IPS-18c (cell line): Measurements from ENCODE around the gene ATG2A.
A peak's percentile ranks its signal among the peaks of the same experiment; 100 is the strongest.
"Not testable (repeated sequence)": the region's sequence is repeated elsewhere in the genome, so short reads cannot be mapped to it uniquely, and the experiment has no call there.

ENCODE experiments used
- H3K4me3 ChIP-seq: 2 replicates; pipeline ENCODE4 v1.7.0; 2013; ENCODE audit warnings: low read depth, mild to moderate bottlenecking, low read length, moderate library complexity; ENCODE audit not compliant: insufficient read depth
- H3K9me3 ChIP-seq: one replicate; pipeline ENCODE4 v1.6.1; 2013; ENCODE audit warnings: mild to moderate bottlenecking, low read length, moderate library complexity; ENCODE audit not compliant: control insufficient read depth, insufficient read depth

ATG2A gene

DNA sequence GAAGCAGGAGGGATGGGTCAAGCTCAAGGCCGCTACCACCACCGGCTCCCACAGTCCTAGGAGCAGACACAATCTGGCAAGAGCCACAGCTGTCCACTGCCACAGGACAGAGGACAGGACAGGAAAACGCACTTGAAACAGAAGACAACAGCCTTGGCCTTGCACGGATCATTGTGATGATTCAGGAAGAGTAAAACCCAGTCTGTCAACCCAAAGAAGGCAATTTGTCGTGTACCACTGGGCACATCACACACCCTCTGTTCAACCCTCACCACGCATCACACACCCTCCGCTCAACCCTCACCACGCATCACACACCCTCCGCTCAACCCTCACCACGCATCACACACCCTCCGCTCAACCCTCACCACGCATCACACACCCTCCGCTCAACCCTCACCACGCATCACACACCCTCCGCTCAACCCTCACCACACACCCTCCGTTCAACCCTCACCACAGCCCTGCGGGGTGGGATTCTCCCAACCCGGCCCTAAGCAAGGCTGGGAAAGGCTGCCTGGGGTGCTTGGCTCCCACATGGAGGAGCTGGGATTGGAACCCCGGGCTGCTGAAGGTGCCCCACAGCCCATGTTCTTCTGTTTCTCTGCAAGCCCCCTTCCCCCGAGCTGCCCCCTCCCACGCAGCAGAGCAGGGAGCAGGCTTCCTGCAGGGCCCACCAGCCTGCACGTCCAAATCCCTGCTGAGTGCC lies 61.3 kb downstream of the ATG2A start:
- Histone ChIP-seq H3K9me3 (no peaks in the 10 kb centered on the region), H3K4me3 (no peak overlapping the region)

DNA sequence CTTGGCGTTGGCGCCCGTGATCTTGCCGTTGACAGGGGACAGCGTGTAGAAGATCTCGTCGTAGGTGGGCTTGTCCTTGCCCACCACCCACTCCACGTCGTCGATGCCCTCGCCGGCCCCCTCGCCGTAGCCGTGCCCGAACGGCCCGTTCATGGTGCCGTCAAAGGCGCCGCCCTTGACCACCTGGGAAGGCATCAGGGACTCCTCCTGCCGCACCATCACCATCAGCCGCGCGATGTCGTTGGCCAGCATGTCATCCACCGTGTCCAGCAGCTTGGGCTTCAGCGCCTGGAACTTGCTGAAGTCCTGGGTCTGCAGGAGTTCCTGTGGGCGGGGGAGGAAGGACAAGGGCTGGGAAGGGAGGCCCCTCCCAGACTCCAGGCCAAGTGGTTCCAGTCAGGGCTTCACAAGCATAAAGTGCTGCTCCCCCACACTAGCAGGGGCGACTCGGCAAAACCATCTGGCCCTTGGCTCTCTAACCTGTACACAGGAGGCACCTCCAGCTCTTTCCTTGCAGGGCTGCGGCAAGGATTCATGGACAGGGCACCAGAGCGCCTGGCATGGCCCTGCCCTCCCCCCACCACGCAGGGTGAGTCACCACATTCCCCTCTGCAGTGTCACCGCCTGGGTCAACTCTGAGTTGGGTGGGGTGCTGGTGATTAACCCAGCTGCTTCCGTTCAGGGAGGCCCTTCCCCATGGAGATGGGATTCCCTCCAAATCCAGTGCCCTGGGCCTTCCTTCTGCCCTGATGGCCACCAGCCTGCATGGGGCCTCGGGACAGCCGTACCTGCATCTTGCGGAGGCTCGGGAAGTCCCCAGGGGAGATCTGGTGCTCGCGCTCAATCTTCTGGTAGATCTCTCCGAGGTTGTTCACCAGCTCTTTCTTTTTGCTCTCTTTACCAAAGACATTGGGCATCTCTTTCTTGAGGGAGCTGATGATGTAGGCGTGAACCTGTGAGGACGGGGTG lies 62.2 kb downstream of the ATG2A start:
- Histone ChIP-seq H3K4me3 (no peak overlapping the region), H3K9me3 (no peaks in the 10 kb centered on the region)

DNA sequence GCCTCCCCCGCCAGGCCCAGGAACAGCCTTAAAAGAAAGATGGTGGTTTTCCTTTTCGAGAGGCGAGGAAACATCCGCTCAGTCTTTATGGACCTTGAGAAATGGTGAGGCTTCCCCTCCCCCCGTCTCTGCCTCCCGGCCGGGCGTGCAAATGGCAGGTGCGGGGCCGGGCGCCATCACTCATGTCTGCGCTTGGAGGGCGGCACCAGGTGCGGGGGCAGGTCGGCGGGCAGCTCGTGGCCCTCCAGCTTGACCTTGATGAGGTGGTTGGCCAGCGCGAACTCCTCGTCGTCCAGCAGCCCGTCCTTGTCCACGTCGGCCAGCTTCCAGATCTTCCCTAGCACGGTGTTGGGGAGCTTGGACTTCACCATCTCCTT lies 62.9 kb downstream of the ATG2A start:
- H3K4me3 ChIP-seq, result no peak overlapping the region
- no peaks in the 10 kb centered on the region for H3K9me3 ChIP-seq

DNA sequence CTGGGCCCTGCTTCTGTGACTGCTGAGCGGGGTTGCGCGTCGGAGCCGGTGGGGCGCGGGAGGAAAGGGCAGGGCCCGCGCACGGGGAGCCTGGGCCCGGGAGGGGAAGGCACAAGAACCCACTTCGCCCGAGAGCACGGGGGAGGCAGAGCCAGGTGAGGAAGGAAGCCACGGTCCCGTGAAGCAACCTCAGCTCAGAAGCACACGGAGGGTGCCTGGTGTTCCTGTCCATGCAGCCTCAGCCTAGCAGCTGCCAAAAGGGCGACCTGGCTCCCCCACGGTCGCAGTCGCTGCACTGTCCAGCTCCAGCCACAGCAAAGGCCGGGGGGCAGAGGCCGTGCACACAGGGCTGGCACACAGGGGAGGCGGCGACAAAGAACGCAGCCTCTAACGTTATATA lies 63.3 kb downstream of the ATG2A start:
- Histone ChIP-seq H3K4me3 (no peak overlapping the region), H3K9me3 (no peaks in the 10 kb centered on the region)

DNA sequence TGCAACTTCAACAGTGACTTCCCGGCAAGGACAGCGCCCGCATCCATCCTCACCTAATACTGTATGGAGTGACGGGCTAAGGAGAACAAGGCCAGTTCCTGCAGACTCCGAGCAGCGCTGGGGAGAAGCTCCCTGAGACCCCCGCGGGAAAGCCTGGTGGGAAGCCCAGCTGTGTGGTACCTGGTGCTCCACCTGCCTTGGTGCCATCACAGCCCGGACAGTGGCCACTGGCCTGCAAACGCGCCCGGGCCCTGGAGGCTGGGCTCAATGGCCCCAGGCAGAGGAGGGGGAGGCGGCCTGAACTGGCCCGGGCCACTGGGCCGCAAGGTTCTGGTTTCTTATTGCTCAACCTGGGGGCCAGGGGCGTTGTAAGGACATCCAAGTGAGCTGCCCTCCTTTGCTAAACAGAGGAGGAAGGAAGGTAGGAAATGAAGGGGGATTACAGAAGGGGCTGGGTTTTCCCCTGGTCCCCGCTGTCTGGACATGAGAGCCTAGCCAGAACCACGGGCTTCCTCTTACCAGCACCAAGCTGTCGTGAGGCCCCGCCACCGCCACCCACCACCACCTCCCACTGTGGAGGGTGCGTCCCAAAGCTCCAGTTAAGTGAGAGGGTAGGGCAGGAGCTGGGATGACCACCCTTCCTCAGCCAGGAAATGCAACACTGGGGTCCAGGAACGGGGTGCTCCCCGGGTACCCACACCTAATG lies 64.1 kb downstream of the ATG2A start:
- no peak overlapping the region for H3K4me3 ChIP-seq
- H3K9me3 ChIP-seq, result no peaks in the 10 kb centered on the region

DNA sequence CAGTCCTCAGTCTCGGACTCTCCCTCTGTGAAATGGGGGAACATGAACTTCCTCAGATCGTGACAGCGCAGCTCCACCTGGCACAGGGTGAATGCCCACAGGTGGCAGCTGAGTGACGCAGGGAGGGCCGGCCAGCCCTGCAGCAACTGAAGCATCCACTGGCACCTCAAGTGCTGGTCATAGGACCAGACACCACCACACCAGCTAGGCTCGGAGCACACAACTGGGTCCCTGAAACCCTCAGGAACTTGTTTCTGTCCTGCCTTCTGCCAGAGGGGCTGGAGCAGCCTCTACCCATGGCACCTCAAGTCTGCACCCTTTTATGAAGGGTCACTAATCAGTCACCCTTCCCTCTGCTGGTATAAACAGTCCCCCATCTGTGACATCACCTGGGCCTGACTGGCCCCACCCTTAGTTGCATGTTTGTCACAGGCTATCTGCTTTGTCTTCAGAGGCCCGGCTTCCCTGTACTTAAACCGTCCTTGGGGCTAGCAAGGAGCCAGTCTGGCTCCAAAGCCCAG lies 65.1 kb downstream of the ATG2A start:
- no peaks in the 10 kb centered on the region for H3K9me3 ChIP-seq

DNA sequence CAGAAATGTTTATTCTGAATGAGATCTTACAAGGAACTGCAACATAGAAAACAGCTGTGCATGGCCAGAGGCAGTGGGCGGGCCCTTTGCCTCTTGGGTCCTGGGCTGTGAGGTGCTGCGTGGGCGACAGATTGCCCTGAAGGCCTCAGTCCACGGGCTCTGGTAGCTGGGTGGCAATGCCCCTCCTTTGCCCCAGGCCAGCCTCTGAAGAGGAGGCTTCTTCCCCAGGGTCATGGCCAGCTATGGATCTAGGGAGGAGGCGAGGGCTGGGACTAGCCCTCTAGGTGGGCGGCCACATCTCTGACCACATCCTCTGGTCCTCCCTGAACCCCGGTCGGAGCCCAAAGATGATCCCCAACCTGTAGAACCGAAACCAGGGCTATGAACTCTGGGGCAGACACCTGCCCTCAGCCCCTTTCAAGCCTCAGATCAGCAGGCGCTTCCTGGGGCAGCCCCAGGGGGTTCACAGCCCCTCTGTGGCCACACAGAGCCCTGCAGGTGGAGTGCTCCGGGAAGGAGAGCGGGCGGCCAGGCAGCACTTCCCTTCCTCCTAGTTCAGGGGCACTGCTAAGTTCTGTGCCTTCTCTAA lies 65.9 kb downstream of the ATG2A start:
- no peak overlapping the region for H3K4me3 ChIP-seq
- H3K9me3 ChIP-seq, result no peaks in the 10 kb centered on the region

More for the DNA sequence above, 65.1 kb downstream of the ATG2A start:
- no peak overlapping the region for H3K4me3 ChIP-seq

DNA sequence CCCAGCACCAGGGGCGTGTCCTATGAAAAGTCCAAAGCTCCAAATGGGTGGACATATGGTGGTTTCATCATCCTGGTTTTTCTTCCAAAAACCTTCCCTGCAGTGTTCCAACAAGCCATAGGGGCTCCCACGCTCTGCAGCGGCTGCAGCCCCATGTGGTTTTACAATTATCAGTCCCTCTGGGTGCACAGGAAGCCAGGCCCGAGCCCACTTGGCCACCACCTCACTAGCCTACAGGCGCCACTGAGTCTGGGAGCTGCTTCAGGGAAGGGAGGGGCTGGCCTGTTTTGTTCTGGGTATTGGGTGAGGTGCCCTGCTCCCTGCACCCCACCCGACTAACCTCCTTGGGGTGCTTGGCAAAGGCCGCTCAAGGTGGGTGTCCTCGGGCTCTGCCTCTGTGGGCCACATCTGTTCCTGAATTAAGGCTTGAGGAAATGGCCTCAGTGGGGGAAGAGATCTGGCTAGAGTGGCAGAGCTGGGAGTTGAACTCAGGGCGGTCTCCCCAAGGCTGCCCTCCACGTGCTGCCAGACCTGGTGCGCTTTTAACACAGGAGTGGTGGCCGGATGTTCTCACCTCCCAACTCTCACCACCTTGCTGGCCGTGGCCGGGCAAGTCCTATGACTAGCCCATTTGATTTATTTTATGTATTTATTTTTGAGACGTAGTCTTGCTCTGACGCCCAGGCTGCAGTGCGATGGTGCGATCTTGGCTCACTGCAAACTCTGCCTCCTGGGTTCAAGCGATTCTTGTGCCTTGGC lies 67.2 kb downstream of the ATG2A start:
- no peaks in the 10 kb centered on the region for H3K9me3 ChIP-seq

DNA sequence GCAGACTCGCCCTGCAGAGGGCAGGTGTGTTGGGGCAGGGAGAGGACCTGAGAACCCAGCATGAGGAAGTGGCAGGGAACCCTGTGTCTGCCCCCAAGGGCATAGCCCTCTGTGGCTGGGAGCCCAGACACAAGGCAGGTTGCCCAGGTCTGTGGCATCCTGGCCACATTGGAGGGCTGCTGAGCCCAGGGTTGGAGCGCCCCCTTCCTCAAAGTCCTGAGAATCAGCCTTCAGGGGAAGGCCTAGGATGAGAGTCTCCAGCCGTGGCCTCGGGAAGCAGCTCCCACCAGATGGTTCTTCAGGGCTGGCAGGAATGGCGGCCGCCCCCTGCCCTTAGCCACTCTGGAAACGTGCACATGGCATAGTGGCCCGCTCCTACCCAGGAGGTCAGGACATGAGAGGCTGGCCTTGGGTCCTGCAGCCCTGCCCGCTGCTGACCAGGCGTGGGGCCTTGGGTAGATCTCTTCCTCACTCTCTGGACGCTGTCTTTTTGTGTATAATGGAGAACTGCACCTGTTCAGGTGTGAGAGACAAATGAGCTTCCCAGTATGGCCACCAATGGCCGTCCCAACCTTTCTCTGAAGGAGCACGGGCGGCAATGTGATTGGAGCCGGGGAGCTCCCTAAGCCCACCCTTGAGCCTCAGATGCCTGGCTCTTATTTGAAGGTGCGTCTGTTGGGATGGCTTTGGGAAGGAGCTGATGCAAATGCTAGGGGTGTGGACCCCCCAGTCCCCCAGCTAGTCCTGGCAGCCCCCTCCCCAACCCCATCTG lies 68.0 kb downstream of the ATG2A start:
- Histone ChIP-seq H3K4me3 (no peak overlapping the region), H3K9me3 (no peaks in the 10 kb centered on the region)

More for the DNA sequence above, 67.2 kb downstream of the ATG2A start:
- no peak overlapping the region for H3K4me3 ChIP-seq

DNA sequence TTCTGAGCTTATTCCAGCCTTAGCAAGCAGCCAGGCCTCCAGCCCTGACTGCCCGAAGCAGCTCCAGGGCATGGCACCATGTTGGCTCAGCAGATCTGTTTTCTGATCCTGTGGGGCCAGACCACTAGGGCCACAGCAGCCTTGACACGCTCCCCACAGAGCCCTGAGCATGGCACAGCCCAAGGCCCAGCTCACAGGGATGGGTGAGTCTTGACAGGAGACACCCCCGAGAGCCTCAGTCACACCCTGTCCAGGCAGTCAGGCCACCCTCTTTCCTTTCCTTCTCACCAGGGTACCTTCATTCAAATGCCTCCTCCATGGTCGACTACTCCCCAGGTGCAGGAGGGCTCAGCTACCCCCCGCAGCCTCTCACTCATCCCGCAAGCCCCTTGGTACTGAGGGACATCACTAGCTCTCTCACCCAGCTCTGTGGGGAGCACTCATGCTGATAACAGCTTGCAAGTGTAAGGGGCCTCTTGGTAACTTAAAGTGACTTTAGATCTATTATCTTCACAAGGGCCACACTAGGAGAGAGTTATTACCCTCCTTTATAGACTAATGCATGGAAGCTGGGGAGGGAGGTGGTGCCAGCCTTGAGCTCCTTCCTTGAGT lies 68.7 kb downstream of the ATG2A start:
- H3K4me3 ChIP-seq, result no peak overlapping the region

DNA sequence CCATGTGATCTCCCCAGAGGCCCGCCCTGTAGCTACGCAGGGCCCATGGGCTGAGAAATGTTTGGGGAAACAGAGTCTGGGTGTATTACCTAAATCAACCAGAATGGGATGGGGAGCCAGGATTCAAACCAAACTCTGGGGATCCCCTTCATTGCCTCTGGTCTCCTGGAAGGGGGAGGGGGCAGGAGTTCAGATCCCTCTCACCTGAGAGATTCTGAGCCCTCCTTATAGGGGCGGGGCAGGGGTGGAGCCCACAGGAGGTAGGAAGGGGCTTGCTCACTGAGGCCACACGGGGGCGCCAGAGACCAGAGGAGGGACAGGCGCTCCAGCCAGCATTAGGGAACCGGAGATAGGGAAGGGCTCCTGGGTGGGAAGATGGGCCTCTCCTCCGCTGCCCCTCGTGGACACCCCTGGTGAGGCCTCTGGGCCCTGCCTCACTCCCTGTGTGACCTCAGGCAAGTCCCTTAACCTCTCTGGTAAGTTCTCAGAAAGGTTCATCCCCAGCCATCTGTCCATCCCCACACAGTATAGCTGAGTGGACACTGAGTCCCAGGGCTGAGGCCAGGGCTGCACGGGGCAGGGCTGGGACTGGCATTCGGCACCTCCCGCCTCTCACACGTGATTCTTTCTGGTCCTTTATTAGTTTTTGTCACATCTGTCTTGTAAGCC lies 69.9 kb downstream of the ATG2A start:
- no peaks in the 10 kb centered on the region for H3K9me3 ChIP-seq
- no peak overlapping the region for H3K4me3 ChIP-seq

More for the DNA sequence above, 68.7 kb downstream of the ATG2A start:
- H3K9me3 ChIP-seq, result no peaks in the 10 kb centered on the region

DNA sequence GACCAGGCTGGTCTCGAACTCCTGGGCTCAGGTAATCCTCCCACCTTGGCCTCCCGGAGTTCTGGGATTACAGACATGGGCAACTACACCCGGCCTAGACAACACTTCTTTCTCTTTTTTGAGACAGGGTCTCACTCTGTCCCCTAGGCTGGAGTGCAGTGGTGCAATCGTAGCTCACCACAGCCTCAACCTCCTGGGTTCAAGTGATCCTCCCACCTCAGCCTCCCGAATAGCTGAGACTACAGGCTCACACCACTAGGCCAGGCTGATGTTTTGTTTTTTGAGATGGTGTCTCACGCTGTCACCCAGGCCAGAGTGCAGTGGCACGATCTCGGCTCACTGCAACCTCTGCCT lies 71.3 kb downstream of the ATG2A start:
- not testable (repeated sequence) for H3K9me3 ChIP-seq, H3K4me3 ChIP-seq

DNA sequence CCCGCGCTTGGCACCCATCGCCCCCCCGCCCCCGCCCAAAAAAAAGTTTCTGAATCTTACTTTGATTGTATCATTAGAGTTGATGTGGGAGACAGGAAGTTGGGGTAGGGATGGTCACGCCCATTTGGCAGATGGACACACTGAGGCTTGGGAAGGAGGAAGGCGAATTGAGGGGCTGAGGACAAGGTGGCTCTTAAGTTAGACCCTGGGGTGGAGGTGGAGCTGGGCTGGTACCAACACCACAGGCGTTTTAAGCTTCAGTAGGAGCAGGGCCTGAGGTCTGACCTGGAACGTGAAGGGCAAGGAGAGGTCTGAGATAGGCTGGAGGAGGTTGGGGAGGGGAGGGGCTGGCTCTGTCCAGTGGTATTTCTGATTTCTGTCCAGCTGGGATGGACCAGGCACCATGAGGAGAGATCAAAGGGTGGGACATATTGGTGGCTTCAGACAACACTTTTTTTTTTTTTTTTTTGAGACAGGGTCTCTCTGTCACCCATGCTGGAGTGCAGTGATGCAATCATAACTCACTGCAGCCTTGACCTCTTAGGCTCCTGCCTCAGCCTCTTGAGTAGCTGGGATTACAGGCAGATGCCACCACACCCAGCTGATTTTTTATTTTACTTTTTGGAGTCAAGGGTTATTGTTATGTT lies 71.8 kb downstream of the ATG2A start:
- Histone ChIP-seq H3K9me3 (no peaks in the 10 kb centered on the region), H3K4me3 (peak overlapping the region; percentile 74)
